Esophagus squamous epithelium (tissue), 5 donors: ENCODE data around the gene ABCB11. TPM values are rescaled to one million over a fixed set of nuclear protein-coding genes. Genes with fewer than 3 reads are reported as not detected.

Experiments used
- DNase-seq: peaks from one replicate; lab custom pipeline; 2025; lab: John Stamatoyannopoulos, UW
- H3K27ac ChIP-seq, 4 donors: fragments of 200-600 bp; sonication (generic); one replicate each; pipeline ENCODE4 v1.5.1; 2016 to 2019; ENCODE audit warnings: mild to moderate bottlenecking in 1 of 4
- H3K27me3 ChIP-seq, 4 donors: fragments of 200-600 bp; sonication (generic); 1 replicate in 3 of 4; 2 replicates in 1 of 4; pipeline versions ENCODE4 v1.5.1 to v1.6.0; 2017 to 2021; ENCODE audit warnings: antibody characterized with exemption in 1 of 4
- H3K36me3 ChIP-seq, 3 donors: fragments of 200-600 bp; sonication (generic); one replicate each; pipeline ENCODE4 v1.5.1; 2016 to 2019
- H3K4me1 ChIP-seq, 3 donors: fragments of 200-600 bp; sonication (generic); one replicate each; pipeline ENCODE4 v1.5.1; 2017 to 2019
- H3K4me3 ChIP-seq, 4 donors: fragments of 200-600 bp; sonication (generic); 1 replicate in 3 of 4; 2 replicates in 1 of 4; pipeline ENCODE4 v1.5.1; 2016 to 2019; ENCODE audit warnings: mild to moderate bottlenecking in 2 of 4, moderate library complexity in 1 of 4
- H3K9me3 ChIP-seq, 3 donors: fragments of 200-600 bp; sonication (generic); one replicate each; pipeline ENCODE4 v1.5.1; 2016 to 2019
- POLR2A ChIP-seq, 4 donors: fragments of 450-650 bp; IDR thresholded peaks; one replicate each; pipeline ENCODE4 v1.6.1; 2017; ENCODE audit warnings: antibody characterized with exemption in 4 of 4, mild to moderate bottlenecking in 4 of 4, moderate library complexity in 3 of 4
- WGBS, 2 donors: methylation state at CpG; one replicate each; pipeline ENCODE4 v1.1.5; 2018; 5-methylcytosine and 5-hydroxymethylcytosine counted together
- intact Hi-C: fragments of 100-400 bp; cut with DNase I; formaldehyde crosslinking; loops from one replicate; pipeline ENCODE4 v1.15.0; 2022
- total RNA-seq, 4 donors: library from RNA; depleted of rRNA; stranded (reverse); fragments of >200 nt; gene quantifications; one replicate each; pipeline ENCODE4 v1.1.0, GENCODE V29; 2016
- TF ChIP-seq, protein P1 (sequence below), 6 experiments: fragments of 450-650 bp in 4 of 6; fragments of 200-600 bp in 2 of 6; sonication (generic) in 2 of 6; IDR thresholded peaks; one replicate each; pipeline ENCODE4 v1.5.1; 2016 to 2019; ENCODE audit warnings: antibody characterized with exemption in 6 of 6, mild to moderate bottlenecking in 4 of 6, moderate library complexity in 4 of 6
- donor health status: DM: yes; HTN: yes; CAD: no.

Gene ABCB11
- total RNA-seq, 4 donors from 2014 or later: 0.18 to 0.68 TPM; not detected in 2

DNA sequence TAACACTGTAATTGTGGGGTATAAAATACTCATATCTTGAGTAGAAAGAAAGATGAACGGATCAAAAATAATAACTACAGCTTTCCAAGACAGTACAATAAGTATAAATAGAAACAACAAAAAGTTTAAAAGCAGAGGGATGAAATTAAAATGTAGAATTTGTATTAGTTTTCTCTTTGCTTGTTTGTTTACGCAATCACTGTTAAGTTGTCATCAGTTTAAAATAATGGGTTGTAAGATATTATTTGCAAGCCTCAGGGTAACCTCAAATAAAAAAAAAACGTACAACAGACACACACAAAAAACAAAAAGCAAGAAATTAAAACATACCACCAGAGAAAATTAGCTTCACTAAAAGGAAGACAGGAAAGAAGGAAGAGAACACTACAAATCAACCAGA, 18.0 kb upstream of the ABCB11 start:
- intact Hi-C loops: no loop called here
- Histone ChIP-seq H3K9me3 (peaks cover 0 to 1% (median 0%) of the 10 kb centered on the region in 3 donors), H3K4me3 (no peak overlapping the region), H3K4me1 (peaks cover 0 to 11% (median 5%) of the 10 kb centered on the region in 3 donors), H3K27me3 (no peaks in the 10 kb centered on the region), H3K27ac (no peak overlapping the region), H3K36me3 (no peaks in the 10 kb centered on the region)
- DNase-seq: no peak
- WGBS, 2 donors: 63 to 64% methylated on average over 3 of the region's 3 CpGs
- TF ChIP-seq, protein P1, sequence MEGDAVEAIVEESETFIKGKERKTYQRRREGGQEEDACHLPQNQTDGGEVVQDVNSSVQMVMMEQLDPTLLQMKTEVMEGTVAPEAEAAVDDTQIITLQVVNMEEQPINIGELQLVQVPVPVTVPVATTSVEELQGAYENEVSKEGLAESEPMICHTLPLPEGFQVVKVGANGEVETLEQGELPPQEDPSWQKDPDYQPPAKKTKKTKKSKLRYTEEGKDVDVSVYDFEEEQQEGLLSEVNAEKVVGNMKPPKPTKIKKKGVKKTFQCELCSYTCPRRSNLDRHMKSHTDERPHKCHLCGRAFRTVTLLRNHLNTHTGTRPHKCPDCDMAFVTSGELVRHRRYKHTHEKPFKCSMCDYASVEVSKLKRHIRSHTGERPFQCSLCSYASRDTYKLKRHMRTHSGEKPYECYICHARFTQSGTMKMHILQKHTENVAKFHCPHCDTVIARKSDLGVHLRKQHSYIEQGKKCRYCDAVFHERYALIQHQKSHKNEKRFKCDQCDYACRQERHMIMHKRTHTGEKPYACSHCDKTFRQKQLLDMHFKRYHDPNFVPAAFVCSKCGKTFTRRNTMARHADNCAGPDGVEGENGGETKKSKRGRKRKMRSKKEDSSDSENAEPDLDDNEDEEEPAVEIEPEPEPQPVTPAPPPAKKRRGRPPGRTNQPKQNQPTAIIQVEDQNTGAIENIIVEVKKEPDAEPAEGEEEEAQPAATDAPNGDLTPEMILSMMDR (IDR thresholded peaks at IDR 0.05): no peak

DNA sequence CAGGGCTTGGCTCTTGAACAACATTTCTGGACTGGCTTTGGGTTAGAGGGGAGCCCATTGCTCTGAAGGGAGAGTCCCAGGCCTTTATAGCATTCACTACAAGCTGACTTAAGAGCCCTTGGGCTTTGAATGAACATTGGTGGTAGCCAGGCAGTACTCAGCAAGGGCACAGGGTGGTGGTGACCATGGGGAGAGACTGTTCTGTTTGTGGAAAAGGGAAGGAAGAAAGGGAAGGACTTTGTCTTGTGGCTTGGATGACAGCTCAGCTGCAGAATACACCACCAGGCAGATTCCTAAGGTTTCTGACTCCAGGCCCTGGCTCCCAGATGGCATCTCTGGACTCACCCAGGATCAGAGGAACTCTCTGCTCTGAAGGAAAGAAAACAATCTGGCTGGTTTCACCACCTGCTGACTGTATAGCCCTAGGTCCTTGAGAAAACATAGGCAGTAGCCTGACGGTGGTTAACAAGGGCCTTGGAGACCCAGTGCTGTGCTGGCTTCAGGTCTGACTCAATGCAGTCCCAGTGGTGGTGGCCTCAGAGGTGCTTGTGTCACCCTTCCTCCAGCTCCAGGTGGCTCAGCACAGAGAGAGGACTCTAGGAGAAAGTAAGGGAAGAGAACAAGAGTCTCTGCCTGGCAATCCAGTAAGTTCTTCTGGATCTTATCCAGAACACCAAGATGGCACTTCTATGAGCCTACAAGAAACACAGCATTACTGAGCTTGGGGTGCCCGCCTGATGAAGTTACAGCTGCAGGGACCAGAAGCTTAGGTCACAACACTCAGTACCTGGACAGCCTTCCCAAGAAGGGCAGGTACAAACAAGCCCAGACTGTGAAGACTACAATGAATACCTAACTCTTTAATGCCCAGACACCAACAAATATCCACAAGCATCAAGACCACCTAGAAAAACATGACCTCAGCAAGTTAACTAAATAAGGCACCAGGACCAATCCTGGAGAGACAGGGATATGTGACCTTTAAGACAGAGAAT, 16.4 kb upstream of the ABCB11 start:
- no peak for DNase-seq
- Histone ChIP-seq H3K27ac (no peak overlapping the region), H3K9me3 (peaks cover 0 to 14% (median 0%) of the 10 kb centered on the region in 3 donors), H3K27me3 (no peaks in the 10 kb centered on the region), H3K36me3 (no peaks in the 10 kb centered on the region), H3K4me3 (no peak overlapping the region), H3K4me1 (peaks cover 0 to 11% (median 5%) of the 10 kb centered on the region in 3 donors)
- intact Hi-C loops: no loop called here
- TF ChIP-seq, protein P1 (IDR thresholded peaks at IDR 0.05): no peak
- TF ChIP-seq POLR2A (IDR thresholded peaks at IDR 0.05): no peak
- WGBS, 2 donors: 42 to 56% methylated on average over 1 to 2 of the region's 2 CpGs

DNA sequence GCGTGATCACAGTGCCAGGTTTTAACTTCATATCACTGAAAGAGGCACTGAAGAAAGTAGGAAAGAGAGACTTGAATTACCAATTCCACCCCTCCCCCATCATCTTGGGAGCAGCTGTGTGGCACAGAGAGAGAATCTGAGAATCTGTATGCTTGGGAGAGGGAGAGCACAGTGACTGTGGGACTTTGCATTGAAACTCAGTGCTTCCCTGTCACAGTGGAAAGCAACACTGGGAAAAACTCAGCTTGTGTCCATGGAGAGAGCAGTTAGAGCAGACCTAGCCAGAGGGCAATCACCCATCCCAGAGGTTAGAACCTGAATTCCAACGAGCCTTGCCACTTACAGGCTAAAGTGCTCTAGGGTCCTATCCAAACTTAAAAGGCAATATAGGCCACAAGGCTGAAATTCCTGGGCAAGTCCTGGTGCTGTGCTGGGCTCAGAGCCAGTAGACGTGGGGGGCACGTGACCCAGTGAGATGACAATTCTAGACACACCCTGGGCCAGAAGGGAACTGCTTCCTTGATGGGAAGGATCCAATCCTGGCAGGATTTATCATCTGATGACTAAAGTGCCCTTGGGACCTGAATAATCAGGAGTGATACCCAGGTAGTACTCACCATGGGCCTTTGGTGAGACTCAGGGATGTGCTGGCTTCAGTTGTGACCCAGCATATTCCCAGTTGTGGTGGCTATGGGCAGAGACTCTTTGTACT, 15.5 kb upstream of the ABCB11 start:
- intact Hi-C loops: no loop called here
- Histone ChIP-seq H3K4me1 (peaks cover 0 to 11% (median 5%) of the 10 kb centered on the region in 3 donors), H3K9me3 (peaks cover 0 to 14% (median 0%) of the 10 kb centered on the region in 3 donors), H3K4me3 (no peak overlapping the region), H3K36me3 (no peaks in the 10 kb centered on the region), H3K27me3 (no peaks in the 10 kb centered on the region), H3K27ac (no peak overlapping the region)
- no peak for TF ChIP-seq POLR2A (IDR thresholded peaks at IDR 0.05)
- no peak for DNase-seq
- WGBS, 2 donors: 67 to 96% methylated on average over 1 to 3 of the region's 4 CpGs

DNA sequence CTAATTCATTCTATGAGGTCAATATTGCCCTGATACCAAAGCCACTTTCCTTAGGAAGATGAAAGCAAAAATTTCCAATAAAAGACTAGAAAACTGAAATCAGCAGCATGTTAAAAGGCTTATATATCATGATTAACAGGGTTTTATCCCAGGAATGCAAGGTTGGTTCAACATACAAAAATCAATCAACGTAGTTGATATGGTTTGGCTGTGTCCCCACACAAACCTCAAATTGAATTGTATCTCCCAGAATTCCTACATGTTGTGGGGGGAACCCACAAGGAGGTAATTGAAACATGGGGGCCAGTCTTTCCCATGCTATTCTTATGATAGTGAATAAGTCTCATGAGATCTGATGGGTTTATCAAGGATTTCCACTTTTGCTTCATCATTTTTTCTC, 11.7 kb upstream of the ABCB11 start:
- H3K27ac ChIP-seq: no peak overlapping the region
- TF ChIP-seq, protein P1 (IDR thresholded peaks at IDR 0.05): no peak
- no peak for TF ChIP-seq POLR2A (IDR thresholded peaks at IDR 0.05)
- no peaks in the 10 kb centered on the region for H3K36me3 ChIP-seq
- no peaks in the 10 kb centered on the region for H3K27me3 ChIP-seq
- H3K9me3 ChIP-seq: peaks cover 0 to 14% (median 0%) of the 10 kb centered on the region in 3 donors
- H3K4me3 ChIP-seq: no peak overlapping the region
- intact Hi-C loops: no loop called here
- peaks cover 0 to 19% (median 5%) of the 10 kb centered on the region in 3 donors for H3K4me1 ChIP-seq
- 73 to 95% methylated on average over 1 of the region's 1 CpG for WGBS, 2 donors
- no peak for DNase-seq

DNA sequence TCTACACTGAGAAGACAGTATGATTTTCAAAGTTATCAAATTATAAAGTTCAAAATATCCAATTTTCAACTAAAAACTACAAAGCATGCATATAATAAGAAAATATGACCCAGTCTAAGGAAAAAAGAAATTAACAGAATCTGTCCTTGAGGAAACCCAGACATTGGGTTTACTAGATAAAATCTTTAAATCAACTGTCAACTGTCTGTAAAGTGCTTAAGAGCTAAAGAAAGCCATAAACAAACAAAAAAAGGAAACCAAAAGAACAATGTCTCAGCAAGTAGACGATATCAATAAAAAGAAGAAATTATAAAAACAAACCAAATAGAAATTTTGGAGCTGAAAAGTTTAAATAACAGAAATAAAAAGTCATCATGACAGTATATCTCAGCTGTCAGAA, 10.5 kb upstream of the ABCB11 start:
- H3K9me3 ChIP-seq: peaks cover 0 to 14% (median 0%) of the 10 kb centered on the region in 3 donors
- TF ChIP-seq POLR2A (IDR thresholded peaks at IDR 0.05): no peak
- TF ChIP-seq, protein P1 (IDR thresholded peaks at IDR 0.05): no peak
- peaks cover 0 to 11% (median 0%) of the 10 kb centered on the region in 3 donors for H3K4me1 ChIP-seq
- no peaks in the 10 kb centered on the region for H3K27me3 ChIP-seq
- H3K4me3 ChIP-seq: no peak overlapping the region
- no peak overlapping the region for H3K27ac ChIP-seq
- WGBS, 2 donors: 38 to 59% methylated on average over 1 of the region's 1 CpG
- DNase-seq: no peak
- intact Hi-C loops: no loop called here
- no peaks in the 10 kb centered on the region for H3K36me3 ChIP-seq
